SHP77 (cell line): ENCODE data around the gene GBP5.
"Not testable (repeated sequence)": the region's sequence is repeated elsewhere in the genome, so short reads cannot be mapped to it uniquely, and the experiment has no call there.

Source experiments
- DNase-seq, 2 experiments: peaks; one replicate each; lab custom pipeline; 2025; lab: John Stamatoyannopoulos, UW

GBP5 gene, protein sequence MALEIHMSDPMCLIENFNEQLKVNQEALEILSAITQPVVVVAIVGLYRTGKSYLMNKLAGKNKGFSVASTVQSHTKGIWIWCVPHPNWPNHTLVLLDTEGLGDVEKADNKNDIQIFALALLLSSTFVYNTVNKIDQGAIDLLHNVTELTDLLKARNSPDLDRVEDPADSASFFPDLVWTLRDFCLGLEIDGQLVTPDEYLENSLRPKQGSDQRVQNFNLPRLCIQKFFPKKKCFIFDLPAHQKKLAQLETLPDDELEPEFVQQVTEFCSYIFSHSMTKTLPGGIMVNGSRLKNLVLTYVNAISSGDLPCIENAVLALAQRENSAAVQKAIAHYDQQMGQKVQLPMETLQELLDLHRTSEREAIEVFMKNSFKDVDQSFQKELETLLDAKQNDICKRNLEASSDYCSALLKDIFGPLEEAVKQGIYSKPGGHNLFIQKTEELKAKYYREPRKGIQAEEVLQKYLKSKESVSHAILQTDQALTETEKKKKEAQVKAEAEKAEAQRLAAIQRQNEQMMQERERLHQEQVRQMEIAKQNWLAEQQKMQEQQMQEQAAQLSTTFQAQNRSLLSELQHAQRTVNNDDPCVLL

DNA sequence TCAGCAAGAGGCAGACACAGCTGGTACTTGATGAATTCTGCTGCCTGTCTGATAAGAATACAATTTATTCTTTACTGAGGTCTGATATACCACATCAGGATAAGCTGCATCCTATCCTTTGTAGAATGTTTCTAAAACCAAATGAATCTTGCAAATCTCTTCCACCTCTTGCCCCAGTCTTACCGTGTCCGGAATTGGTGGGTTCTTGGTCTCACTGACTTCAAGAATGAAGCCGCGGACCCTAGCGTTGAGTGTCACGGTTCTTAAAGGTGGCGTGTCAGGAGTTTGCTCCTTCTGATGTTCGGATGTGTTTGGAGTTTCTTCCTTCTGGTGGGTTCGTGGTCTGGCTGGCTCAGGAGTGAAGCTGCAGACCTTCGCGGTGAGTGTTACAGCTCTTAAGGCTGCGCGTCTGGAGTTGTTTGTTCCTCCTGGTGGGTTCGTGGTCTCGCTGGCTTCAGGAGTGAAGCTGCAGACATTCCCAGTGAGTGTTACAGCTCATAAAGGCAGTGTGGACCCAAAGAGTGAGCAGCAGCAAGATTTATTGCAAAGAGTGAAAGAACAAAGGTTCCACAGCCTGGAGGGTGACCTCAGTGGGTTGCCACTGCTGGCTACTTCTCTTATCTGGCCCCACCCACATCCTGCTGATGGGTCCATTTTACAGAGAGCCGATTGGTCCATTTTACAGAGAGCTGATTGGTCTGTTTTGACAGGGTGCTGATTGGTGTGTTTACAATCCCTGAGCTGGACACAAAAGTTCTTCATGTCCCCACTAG is at the start of gene GBP5:
Gene GBP5, minus strand, starts transcription at position 592 of the 773 bp plus-strand sequence. CDS start 3,305 bp downstream, outside the sequence.
- DNase-seq = not testable (repeated sequence)

DNA sequence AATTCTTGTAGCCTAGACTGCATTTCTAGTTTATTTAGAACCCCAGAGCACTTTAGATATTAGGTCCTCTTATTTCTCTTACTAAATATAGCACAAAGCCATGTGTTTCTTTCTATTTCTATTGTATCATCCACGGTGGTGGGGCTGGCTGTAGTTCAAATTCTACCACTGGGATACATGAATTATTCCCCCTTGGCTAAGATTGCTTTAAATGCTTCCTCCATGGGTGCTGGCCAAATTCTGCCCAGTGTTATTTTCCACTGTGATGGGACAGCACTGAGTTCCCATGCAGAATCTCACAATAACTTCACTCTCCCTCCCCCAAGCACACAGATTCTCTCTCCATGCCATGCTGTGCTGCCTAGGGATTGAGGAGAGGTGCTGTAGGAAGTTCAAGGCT is 49.7 kb upstream of the GBP5 start:
- no peak for DNase-seq

DNA sequence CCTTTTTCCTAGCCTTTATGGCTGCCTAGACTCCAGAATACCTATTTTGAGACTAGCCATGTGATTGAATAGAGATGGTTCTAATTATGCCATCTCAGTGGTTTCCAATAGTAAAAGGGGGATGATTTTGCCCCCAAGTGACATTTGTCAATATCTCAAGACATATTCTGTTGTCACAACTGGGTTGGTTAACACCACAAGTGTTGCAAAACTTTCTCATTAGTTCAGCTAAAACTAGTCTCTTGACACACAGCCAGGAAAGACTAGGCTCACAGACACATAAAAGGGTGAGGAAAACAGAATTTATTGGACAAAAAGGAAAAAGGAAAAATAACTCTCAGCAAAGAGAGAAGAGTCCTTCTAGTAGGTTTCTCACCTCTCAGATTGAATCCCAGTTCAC is 39.9 kb upstream of the GBP5 start:
- DNase-seq = no peak

DNA sequence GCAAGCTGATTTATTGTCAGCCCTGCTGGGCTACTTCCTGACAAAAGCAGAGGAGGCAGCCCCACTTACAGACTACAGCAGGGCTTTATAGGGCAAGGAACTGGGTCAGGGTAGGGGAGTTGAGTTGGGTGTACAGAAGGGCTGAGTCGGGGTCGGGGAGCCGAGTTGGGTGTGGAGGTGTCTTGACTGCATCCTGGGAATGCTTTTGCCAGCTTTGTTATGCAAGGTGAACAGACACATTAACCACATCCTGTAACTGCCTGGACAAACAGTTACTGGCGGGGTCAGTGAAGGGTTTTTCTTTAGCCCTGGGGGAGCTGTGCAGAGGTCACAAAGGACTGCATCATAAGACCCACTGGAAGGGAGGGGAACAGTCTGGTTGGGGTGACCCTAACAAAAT is 39.1 kb upstream of the GBP5 start:
- no peak for DNase-seq

DNA sequence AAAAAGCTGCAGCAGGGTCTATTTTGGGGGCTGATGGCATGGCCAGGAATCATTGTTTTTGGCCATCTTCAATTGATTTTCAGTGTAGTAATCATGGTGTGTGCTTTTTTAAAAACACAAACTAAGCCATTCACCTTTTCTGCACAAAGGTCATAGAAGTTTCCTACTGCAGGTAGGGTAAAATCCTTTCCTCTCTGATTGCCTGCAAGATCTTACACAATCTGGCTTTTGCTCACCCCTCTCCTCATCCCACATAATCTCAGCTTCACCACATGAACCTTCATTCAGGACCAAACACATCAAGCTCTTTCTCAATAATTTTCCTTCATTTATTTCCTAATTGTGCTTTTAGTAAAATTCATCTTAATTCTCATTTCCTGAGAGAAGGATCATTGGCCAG is 38.3 kb upstream of the GBP5 start:
- DNase-seq = no peak

DNA sequence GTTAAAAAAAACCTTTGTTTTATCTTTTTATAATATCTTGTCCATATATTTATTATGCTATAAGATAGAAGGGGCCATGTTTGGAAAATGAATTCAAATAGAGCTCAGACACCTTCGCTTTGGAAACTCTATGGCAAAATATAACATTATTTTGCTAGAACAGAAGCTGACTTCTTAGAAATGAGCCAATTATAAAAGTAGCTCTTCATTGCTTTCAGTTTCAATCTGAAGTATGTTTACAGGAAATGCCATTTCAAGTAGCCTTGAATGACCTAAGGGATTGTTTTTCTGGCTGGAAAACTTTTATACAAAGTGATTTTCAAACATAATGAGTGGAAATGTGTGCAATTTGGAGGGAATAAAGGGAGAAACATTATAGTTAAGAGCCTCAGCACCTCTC is 37.8 kb upstream of the GBP5 start:
- no peak for DNase-seq

DNA sequence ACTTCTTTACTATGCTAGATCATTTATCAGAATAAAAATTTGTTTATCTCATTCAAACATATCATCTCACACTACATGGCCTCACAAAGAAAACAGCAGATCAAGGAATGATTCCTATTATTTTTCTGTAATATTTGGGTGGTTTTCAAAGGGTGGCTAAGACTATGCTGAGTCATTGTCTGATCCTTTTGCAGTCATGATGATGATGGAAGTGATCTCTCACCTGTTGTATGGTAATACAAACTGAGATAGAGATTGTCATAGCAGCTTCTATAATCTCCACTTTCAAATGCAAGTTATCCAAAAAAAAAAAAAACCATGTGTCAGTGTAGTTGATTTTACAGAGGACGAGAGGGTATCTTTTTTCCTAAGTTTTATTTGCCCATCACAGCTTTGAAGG is 37.2 kb upstream of the GBP5 start:
- no peak for DNase-seq

DNA sequence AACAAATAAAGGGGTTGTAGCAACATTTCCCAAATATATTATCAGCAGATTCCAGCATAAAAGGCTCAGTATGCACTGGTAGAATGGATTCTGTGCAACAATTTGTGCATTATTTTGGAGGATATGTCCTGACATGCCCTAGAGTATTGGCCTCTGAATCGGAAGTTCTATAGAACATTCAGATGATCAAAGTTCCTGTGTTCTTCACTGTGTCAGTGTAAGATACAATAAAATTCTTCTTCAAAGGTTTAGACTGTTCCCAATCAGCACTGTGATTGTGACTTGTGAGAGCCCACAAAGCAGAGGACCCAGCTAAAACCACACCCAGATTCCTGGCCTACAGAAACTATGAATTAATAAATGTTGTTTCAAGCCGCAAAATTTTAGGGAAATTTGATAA is 33.6 kb upstream of the GBP5 start:
- no peak for DNase-seq

DNA sequence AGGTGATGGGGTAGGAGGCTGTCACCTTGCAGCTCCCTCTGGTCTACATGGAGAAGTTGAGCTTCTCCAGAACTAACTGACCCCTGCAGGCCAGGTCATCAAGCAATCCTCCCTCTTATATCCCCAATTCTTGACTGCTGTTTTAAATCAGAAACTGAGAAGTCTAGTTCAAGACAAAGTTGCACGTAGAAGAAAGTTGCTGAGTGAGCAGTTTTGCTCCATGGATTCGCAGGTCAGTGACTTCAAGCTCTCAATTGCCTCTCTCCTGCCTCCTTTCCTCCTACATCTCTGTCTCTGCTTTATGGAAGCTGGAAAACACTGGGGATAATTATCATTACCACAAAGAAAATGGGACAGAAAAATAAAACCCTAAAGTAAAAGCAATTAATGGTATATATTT is 32.8 kb upstream of the GBP5 start:
- no peak for DNase-seq

DNA sequence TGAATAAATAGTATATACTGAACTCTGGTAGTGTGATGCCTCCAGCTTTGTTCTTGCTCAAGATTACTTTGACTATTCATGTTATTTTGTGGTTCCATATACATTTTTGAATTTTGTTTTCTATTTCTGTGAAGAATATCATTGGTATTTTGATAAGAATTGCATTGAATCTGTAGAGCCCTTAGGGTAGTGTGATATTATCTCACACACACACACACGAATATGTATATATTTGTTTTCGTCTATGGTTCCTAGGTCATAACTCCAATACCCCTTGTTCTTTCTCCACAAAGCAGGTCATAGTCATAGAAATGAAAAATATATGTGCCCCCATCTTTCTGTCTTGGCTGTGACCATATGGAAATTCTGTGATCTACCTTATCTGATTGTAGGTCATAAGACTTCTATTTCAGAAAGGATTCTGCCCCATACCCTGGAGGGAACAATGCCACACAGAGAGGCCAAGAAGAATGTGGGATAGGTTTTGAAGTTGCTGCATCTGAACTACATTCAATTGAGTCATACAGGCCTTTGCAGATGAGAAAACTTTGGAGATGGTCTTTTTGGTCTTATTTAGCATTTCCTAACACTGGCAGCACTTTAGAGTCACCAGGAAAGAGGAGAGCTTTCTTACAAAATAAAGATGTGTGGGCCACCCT is 32.0 kb upstream of the GBP5 start:
- no peak for DNase-seq

DNA sequence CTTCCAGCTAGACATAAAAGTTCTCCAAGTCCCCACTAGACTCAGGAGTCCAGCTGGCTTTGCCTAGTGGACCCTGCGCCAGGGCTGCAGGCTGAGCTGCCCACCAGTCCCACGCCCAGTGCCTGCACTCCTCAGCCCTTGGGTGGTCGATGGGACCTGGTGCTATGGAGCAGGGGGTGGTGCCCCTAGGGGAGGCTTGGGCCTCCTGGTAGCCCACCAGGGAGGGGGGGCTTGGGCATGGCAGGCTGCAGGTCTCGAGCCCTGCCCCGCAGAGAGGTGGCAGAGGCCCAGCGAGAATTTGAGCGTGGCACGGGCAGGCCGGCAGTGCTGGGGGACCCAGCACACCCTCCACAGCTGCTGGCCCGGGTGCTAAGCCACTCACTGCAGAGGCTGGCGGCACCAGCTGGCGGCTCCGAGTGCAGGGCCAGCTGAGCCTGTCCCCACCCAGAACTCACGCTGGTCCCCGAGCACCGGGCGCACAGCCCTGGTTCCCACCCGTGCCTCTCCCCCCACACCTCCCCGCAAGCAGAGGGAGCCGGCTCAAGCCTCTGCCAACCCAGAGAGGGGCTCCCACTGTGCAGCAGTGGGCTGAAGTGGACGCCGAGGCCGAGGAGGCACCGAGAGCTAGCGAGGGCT is 30.2 kb upstream of the GBP5 start:
- no peak for DNase-seq

DNA sequence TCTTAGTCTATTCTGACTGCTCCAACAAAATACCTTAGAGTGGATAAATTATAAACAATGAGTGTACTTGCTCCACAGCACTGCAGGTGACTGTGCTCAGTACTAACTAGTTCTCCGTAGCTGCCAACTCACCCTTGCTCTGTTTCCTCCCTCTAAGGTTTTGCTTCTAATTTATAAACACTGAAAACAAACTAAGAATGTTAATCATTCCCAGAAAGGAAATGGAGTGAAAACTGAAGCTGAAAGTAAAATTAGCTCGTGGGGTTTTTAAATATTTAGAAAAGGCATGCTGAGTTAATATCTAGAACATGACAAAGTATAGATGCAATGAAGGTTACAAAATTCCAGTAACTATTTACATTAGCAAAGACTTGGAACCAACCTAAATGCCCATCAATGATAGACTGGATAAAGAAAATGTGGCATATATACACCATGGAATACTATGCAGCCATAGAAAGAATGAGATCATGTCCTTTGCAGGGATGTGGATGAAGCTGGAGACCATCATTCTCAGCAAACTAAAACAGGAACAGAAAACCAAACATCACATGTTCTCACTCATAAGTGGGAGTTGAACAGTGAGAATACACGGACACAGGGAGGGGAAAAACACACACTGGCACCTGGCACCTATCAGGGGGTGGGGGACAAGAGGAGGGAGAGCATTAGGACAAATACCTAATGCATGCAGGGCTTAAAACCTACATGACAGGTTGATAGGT is 27.2 kb upstream of the GBP5 start:
- not testable (repeated sequence) for DNase-seq

DNA sequence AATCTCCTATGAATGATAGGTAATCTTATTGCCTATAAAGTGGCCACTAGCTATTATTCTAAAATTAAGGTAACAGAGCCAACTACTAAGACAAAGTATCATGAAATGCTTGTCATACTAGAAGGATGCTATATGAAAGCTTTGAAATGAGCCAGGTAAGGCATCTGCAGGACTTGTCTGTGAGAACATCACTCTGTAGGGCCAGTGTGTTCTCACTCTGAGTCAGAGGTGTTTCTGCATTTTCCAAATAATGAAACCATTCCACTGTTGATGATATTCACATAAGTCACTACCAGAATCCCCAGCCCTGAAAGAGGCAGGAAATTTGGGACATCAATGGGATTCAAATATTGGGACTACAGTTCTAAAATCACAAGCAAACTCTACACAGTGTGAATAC is 25.8 kb upstream of the GBP5 start:
- DNase-seq = no peak

DNA sequence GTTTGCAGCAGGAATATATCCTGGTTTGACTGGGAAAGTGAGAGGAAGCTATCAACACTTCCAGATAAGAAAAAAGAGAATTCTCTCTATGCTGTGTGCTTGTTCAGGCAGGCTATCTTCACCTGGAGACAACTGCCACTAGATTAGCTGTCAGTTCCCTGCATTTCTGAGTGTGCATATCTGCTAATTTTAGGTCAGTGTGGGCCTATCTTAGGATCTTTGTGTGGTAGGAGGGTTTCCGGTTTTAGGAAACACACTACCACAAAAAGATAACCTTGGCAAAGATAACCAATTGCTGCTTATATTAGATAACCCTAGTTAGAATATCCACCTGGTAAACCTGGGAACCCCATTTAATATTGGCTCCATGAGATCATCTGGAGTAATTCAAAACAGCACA is 22.5 kb upstream of the GBP5 start:
- DNase-seq = no peak

DNA sequence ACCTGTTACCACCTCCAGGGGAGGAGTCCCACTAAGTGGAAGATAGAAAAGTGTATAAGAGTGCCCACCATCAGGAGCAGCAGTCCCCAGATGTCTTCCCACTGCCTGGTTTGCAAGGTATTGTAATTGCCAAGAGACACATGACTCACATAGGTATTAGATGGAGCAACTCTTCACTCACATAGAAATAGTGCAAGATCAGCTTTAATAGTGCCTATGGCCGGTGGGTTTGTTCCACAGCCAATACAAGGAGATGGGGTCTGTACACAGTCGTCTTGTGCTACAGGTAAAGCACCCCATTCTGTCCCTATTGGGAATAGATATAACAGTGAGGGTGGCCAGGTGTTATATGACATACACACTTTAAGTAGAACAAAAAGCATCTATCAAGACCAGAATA is 18.6 kb upstream of the GBP5 start:
- no peak for DNase-seq

DNA sequence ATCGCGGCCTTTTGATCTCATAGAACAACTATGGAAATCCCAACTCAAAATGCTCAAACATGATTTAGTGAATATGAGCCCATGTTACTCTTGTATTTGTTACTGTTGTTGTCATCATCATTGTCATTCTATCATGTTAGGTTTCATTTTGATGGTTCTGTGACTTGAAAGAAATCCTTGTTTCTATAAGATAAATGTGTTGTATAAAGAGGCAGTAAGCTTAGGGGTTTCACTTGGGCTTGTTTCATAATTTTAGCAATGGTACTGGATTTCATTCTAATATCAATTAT is 15.3 kb upstream of the GBP5 start:
- DNase-seq = no peak

DNA sequence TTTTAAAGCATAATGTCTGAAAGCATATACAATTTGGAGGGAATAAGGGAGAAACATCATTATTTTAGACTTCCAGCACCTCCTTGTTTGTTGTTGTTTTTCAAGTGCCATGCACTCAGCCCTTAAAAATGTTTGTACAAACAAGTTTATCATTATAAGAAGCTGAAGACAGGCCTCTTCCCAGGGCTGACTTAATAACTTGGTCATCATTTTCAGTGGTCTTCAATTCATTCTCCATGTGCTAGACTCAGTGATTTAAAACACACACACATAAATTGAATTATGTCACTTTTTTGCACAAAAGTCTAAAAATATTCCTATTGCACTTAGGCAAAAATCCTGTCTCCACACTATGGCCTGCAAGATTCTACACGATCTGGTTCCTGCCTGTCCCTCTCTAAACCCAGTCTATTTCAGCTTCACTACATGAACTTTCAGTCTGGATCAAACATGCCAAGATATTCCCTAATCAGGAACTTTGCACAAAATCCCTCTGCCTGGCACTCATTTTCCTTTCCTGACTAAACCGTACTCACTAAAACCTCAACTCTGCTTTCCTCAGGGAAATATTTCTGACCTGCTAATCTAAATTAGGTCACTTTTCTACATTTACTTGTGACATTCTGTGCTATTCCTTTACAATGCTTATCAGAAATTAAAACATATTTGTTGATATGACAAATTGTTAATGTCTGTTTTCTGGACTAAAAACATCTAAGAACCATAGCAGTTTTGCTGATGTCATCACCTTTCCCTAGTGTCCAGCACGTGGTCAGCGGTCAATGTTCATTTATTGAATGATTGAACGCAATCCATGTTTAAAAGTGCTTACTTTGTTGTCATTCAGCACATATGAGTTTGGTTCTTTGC is 14.8 kb upstream of the GBP5 start:
- no peak for DNase-seq

DNA sequence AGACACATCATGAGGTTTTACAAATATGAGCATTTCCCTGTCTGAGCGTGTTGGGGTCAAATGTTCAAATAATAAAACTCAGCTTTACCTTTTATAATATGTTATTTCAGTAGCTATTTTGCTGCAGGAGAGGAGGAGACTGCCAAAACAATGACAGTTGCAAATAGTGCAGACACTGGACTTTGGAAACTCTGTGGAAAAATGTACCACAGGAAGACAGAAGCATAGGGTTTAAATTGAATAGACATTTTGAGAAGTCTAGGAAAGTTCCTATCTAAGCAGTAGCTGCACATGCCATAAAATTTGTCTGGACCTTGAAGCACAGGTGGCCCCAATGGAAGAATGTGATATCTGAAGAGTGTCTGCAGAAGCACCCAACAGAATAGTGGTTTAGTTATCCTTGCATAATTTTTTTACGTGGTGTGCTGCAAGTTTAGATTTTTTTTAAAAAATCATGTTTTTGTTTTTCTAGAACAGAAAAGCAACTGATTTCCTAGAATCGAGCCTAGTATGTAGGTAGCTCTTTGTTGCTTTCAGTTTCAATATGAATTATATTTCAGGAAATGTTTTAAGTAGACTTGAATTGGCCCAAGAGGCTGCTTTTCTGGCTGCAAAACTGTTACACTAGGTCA is 14.0 kb upstream of the GBP5 start:
- DNase-seq = no peak

DNA sequence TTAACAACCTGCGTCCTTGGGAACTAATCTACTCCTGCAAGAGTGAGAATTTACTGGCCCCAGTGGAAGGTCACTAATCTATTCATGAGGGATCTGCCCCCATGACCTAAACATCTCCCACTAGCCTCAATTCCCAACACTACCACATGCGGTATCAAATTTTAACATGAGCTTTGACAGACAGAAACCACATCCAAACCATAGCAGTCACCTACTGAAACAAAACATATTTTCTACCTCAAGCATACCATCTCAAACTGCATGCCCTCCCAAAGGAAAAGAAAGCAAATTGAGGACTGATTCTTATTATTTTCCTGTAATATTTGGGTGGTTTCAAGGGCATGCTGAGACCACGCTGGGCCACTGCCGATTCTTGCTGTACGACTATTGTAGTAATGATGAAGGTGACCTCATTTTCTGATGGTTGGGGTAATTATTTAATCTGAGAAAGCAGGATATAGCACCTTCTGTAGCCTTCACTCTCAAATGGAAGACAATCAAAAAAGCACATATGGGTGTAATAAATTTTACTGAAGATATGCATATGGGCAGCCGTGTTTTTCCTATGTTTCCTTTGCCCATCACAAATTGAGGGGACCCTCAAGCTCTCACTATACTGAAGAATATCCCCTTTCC is 13.2 kb upstream of the GBP5 start:
- DNase-seq = no peak
